GM19324 (cell line): ENCODE data around the gene SRRM3.
A peak's percentile ranks its signal among the peaks of the same experiment; 100 is the strongest.
"Not testable (repeated sequence)": the region's sequence is repeated elsewhere in the genome, so short reads cannot be mapped to it uniquely, and the experiment has no call there.

ENCODE experiments used
- ATAC-seq: cut with Tn5 transposase; IDR thresholded peaks from one replicate; pipeline ENCODE4 v1.9.1; 2021; ENCODE audit warnings: mild to moderate bottlenecking, moderate library complexity; ENCODE audit not compliant: unreplicated experiment, low FRiP score

Gene SRRM3

GRCh38 chr7:76201732-76202665 is at the start of gene SRRM3:
Gene SRRM3, plus strand, starts transcription at chr7:76201896. Its CDS starts 33,171 bp downstream, at chr7:76235067.
- ATAC-seq = no peak

- no peak for ATAC-seq
Observed at GRCh38 chr7:76151932-76152331, 49.8 kb upstream of the SRRM3 start.

- ATAC-seq = not testable (repeated sequence)
Observed at GRCh38 chr7:76153571-76154230, 48.0 kb upstream of the SRRM3 start.

GRCh38 chr7:76155938-76156337 is 45.8 kb upstream of the SRRM3 start:
- ATAC-seq = no peak

GRCh38 chr7:76156992-76157685 is 44.6 kb upstream of the SRRM3 start:
- not testable (repeated sequence) for ATAC-seq

- not testable (repeated sequence) for ATAC-seq
Observed at GRCh38 chr7:76158416-76158815, 43.3 kb upstream of the SRRM3 start.

- not testable (repeated sequence) for ATAC-seq
Observed at GRCh38 chr7:76162416-76163170, 39.1 kb upstream of the SRRM3 start.

- not testable (repeated sequence) for ATAC-seq
Observed at GRCh38 chr7:76163812-76164211, 37.9 kb upstream of the SRRM3 start.

- ATAC-seq = no peak
Observed at GRCh38 chr7:76165106-76165972, 36.4 kb upstream of the SRRM3 start.

GRCh38 chr7:76165973-76166403 is 35.7 kb upstream of the SRRM3 start:
- ATAC-seq = no peak

GRCh38 chr7:76166404-76167255 is 35.1 kb upstream of the SRRM3 start:
- peak; percentile 71 for ATAC-seq

GRCh38 chr7:76173566-76174205 is 28.0 kb upstream of the SRRM3 start:
- no peak for ATAC-seq

GRCh38 chr7:76176951-76177350 is 24.7 kb upstream of the SRRM3 start:
- ATAC-seq = not testable (repeated sequence)

GRCh38 chr7:76179686-76180085 is 22.0 kb upstream of the SRRM3 start:
- no peak for ATAC-seq

GRCh38 chr7:76182225-76182960 is 19.3 kb upstream of the SRRM3 start:
- no peak for ATAC-seq

- ATAC-seq = no peak
Observed at GRCh38 chr7:76185187-76185896, 16.4 kb upstream of the SRRM3 start.

- no peak for ATAC-seq
Observed at GRCh38 chr7:76187272-76187671, 14.4 kb upstream of the SRRM3 start.
